NCI-H2227 (cell line): ENCODE measurements around the gene TOP2A.
"Not testable (repeated sequence)": the region's sequence is repeated elsewhere in the genome, so short reads cannot be mapped to it uniquely, and the experiment has no call there.

Experiments
- DNase-seq: peaks from one replicate; lab custom pipeline; 2025; ENCODE audit not compliant: unreplicated experiment; lab: John Stamatoyannopoulos, UW

TOP2A gene

GRCh38 chr17:40430272-40431230 is 12.9 kb upstream of the TOP2A start:
- no peak for DNase-seq

- no peak for DNase-seq
These were observed 9.4 kb upstream of the TOP2A start for GRCh38 chr17:40427002-40427491.

- DNase-seq, result no peak
These were observed 8.0 kb upstream of the TOP2A start for GRCh38 chr17:40425741-40426140.

- DNase-seq, result no peak
These were observed 5.4 kb upstream of the TOP2A start for GRCh38 chr17:40422990-40423633.

- DNase-seq, result peak; percentile 54
These were observed 2.0 kb upstream of the TOP2A start for GRCh38 chr17:40419559-40420331.

- DNase-seq, result peak; percentile 82
These were observed 671 bp upstream of the TOP2A start for GRCh38 chr17:40418428-40418706.

GRCh38 chr17:40417258-40417608 is 463 bp downstream of the TOP2A start:
- peak; percentile 55 for DNase-seq

- DNase-seq, result no peak
These were observed 1.0 kb downstream of the TOP2A start for GRCh38 chr17:40416671-40417070.

- DNase-seq, result peak; percentile 38
These were observed 2.3 kb downstream of the TOP2A start for GRCh38 chr17:40415390-40415789.

- DNase-seq, result not testable (repeated sequence)
These were observed 3.4 kb downstream of the TOP2A start for GRCh38 chr17:40414312-40414711.

GRCh38 chr17:40412880-40413279 is 4.8 kb downstream of the TOP2A start:
- DNase-seq, result no peak

GRCh38 chr17:40411821-40412220 is 5.9 kb downstream of the TOP2A start:
- DNase-seq, result no peak

- DNase-seq, result no peak
These were observed 7.6 kb downstream of the TOP2A start for GRCh38 chr17:40410082-40410481.

GRCh38 chr17:40409540-40409939 is 8.2 kb downstream of the TOP2A start:
- not testable (repeated sequence) for DNase-seq

- DNase-seq, result no peak
These were observed 10.2 kb downstream of the TOP2A start for GRCh38 chr17:40407460-40407859.

GRCh38 chr17:40404003-40404402 is 13.7 kb downstream of the TOP2A start:
- DNase-seq, result no peak

GRCh38 chr17:40402668-40403067 is 15.0 kb downstream of the TOP2A start:
- no peak for DNase-seq

GRCh38 chr17:40399185-40399584 is 18.5 kb downstream of the TOP2A start:
- peak; percentile 79 for DNase-seq

GRCh38 chr17:40386555-40386954 is 31.1 kb downstream of the TOP2A start:
- not testable (repeated sequence) for DNase-seq

- DNase-seq, result no peak
These were observed 35.4 kb downstream of the TOP2A start for GRCh38 chr17:40382251-40382650.

- no peak for DNase-seq
These were observed 38.7 kb downstream of the TOP2A start for GRCh38 chr17:40378966-40379365.

GRCh38 chr17:40377832-40378231 is 39.9 kb downstream of the TOP2A start:
- DNase-seq, result no peak
